Activated T-cell treated with anti-CD3 and anti-CD28 coated beads, Interleukin-2, amount 50 U/mL, for 48 hours (primary cell): ENCODE measurements around the gene LAMA2.
A peak's percentile ranks its signal among the peaks of the same experiment; 100 is the strongest.

Experiments
- DNase-seq, 2 experiments: peaks; one replicate each; pipeline ENCODE4 v3.0.0-alpha.2; 2020

LAMA2 gene

DNA sequence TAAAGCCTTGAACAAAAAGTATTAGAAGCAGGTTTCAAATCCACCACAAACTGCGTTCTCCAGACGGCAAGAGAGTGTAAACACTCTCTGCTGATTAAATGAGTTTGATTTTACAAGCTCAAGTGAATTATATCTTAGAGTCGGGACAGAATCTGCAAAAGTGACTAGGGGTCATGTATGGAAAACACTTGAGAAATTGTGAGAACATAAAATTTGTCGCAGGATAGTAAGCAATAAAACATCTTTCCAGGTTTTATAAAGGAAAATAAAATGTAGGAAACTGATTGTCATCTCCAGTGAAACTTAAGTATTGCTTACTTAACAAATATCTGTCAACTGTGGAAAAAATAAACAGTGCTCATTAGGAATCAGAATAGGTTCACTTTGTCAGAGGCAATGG, 452.9 kb downstream of the LAMA2 start:
- DNase-seq, result no peak

DNA sequence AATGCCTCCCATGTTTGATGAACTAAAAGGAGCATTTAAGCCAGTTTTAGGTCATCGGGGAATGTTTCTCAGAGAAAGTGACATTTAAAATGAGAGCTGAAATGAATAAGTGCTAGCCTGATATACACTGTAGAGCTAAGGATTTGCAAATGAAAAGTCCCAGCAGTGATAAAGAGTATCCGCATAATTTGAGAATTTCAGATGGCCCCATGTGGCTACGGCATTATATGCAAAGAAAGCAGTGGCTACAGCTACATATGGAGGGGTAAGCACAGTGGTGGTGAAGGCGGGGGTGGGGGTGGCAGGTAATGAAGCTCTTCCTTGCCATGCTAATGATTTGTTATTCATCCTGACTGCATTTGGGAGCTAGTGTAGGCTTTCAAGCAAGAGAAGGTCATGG, 455.7 kb downstream of the LAMA2 start:
- no peak for DNase-seq

DNA sequence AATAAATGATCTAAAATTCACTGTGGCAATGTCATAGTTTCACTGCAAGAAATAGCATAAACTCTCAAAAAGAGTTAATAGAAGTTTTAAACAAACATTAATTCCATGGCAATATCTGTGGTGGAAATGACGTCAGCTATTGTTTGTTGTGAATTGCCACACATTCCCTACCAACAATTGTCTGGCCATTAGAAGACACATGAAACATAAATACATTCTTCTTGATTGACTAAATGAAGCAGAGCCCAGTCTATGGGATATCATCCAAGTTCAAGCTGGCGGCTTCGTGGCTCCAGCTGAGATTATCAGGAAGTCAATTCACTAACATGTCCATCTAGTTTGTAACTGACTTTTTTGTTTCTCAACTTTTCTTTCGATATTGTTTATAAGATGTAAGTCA, 458.0 kb downstream of the LAMA2 start:
- DNase-seq, result no peak

DNA sequence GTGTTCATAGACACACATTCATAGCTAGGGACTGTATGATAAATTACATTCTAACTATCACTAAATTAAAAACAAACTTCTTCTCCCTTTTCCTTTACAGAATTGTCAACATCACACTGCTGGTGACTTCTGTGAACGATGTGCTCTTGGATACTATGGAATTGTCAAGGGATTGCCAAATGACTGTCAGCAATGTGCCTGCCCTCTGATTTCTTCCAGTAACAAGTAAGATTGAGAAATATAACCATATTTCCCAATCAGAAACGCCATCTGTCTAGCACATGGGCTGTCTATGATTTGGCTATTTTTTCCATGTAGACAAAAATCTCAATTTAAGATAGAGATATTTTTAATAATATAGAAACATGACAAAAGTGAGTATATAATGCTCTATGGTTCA, 459.3 kb downstream of the LAMA2 start:
- no peak for DNase-seq

DNA sequence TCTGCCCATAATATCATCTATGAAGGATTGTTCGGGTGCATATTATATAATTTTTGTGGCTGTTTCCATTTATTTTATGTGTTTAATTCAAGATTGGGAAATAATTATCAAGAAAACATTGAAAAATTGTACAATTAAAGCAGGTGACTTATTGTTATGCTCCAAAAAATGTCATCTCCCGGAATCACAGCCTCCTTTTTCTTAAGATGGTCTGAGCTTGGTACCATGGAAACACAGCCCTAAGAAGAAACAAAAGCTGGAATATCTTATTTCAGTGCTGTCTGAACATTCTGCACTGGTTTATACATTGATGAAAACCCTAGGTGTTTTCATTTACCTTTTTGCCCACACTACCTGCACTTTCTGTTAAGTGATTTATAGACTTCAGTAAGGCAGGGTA, 459.9 kb downstream of the LAMA2 start:
- DNase-seq, result no peak

DNA sequence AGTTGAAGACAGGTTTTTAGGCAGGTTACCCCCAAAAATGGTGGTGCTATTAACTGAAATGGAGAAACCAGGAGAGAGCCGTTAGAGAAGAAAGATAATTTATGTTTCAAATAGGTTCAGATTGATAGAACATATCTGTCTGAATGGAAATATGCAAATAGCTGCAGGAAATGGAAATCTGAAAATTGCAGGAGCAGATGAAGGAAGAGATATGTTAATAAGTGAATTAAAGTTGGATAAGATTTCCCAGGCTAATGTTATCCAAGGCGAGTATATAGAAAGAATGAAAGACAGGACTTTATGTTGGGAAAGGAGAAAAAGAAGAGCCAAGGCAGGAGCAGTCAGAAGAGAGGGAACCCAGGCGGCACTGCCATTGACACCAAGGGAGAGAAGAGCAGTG, 461.4 kb downstream of the LAMA2 start:
- DNase-seq, result no peak

DNA sequence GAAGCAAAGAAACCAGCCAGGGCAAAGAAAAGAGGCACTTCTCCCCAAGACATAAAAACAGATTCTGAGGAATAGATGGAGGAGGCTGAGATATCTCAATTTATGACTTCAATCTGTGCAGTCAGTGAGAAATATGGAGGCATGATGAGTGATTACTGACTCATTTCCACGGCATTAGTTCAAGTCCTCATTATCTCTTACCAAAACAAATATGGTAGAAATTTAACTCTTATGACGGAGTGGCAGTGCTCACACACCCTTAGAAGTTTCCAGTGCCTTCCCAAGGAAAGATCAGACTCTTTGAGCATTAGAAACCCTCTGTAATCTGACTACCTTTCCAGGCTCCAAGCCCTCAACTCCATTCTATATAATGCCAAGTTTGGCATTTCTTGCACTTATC, 463.0 kb downstream of the LAMA2 start:
- no peak for DNase-seq

DNA sequence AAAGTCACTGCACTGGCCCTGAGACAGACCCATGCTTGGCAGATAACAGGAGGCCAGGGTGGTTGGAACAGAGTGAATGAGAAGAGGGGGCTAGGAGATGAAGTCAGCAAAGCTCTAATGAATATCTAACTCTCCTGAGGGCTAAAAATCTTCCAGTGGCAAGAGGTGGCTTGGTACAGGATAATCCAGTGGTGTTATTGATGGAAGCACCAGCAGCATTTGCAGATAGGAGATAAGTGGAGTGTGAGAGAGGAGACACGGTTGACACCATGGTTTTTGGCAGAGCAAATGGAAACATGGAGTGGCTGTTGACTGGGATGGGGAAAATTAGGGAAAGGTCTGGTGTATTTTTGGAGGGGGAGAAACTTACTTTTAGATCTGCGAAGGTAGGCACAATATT, 464.0 kb downstream of the LAMA2 start:
- no peak for DNase-seq

DNA sequence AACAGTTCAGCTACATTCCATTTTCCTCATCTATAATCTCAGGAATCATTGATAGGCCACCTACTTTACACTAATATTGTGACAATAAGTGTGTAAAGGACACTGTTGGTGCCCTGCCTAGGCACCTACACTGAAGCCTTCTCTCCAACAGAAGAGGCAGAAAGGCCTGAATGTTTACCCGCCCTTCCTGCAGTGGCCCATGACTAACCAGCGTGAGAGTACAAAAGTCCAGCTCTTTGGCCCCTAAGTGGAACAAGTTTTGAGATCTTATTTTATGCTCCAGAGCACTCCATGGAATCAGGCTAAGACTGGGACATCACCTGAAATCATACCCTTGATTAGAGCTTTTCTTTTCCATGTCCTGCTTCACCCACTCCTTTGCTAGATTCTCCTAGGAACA, 467.3 kb downstream of the LAMA2 start:
- no peak for DNase-seq

DNA sequence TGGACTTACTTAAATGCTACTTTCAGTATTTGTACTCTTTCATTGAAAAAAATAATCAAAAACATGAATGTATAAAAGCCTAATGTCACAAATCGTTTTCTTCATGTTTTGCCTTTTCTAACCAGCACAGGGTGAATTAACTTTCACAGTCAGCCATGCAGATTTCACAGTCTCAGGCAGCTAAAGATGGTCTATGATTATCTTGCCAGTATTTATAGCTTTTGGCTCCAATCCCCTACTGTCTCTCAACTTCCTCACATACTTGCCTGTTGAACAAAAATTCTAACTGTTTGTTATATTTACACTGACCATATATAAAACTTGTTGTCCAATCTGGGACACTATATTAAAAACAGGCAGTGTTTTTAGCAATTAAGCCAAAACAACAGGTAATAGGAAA, 468.9 kb downstream of the LAMA2 start:
- no peak for DNase-seq

DNA sequence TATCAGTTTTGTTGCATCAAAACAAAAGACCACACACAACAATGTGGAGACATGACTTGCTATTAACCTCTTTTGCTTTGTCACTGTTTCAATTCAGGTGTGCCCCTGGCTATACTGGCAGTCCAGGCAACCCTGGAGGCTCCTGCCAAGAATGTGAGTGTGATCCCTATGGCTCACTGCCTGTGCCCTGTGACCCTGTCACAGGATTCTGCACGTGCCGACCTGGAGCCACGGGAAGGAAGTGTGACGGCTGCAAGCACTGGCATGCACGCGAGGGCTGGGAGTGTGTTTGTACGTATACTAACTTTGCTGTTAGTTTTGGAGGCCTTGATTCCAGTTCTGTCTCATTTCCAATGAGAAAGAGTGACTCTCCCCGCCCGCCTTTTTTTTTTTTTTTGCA, 470.1 kb downstream of the LAMA2 start:
- DNase-seq, result no peak

DNA sequence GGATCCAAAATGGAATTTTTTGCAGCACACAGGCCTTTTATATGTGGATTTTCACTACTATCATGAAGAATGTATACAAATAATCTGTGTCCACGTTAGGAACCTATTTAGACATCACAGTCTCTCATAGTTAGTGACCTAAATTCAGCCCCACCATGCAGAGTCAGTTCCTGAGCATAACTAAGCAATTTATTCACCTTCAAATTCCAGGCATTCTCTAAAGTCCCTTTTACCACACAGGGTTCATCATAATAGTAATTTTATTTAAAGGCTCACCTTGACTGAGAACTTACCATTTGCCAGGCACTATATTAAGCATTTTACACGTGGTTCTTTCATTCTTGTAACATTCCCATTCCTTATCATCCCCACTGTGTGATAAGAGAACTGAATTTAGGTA, 473.2 kb downstream of the LAMA2 start:
- no peak for DNase-seq

DNA sequence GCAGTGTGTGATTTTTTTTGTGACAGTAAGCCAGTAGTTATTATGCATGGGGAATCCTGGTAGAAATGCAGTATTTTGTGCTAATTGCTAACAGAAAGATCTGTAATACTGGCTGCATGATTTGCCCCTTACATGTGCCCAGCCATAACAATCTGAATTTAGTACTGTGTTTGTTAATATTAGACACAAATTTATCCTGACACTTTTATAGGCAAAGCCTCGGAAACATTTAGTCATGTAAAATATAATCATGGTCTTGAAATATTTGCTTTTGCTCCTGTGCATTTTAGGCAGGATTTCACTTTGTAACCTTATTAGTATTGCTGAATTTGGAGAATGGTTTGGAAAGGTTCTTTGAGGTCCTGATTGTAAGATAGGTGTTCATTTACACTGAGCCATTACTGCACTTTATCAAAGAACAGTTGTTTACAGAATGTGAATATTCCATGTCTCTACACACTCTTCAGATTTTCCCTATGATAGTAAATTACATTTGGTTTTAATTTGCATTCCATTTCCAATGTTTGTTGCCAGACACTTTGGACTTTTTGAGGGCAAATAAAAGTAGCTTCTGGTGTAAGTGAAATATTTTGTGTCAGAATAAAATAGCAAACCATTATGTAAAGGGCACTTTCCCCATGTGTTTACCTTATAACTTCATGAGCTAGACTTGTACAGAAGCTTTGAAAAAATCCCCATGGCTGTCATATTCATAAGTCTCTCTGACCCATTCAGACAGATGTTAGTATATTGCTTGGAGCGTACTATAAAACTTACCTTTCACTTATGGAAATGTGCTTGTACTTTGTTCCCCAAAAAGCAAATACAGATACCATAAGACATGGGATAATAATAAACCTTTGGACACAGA, 477.1 kb downstream of the LAMA2 start:
- DNase-seq, result no peak

DNA sequence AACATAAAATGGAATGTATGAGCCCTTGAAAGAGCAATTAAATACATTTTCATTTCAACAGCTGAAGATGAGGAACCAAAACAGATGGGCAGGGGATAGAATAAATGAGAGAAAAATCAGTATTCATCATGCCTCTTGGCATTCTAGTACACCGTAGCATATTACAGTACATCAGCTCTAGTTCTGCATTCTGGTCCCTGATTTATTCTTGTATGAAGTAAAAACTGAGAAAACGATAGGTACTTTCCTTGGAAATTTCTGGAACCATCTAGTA, 477.7 kb downstream of the LAMA2 start:
- no peak for DNase-seq

DNA sequence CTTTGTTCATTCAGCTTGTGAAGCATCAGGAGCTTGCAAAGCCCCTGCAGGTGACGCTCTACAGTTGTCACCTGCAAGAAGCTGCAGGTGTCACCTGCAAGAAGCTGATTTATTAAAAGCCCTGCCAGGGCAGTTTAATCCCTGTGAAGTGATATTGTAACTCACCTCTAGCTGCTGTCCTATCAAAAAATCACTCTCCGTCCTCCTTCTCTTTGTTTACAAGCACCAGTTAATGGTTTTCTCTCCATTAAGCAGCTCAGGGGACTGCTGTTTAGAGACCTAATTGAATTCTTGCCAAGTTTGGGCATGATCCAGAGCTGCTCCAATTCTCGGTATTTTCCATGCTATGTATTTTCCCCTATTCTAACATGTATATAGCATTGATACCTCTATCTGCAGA, 481.1 kb downstream of the LAMA2 start:
- DNase-seq, result no peak

DNA sequence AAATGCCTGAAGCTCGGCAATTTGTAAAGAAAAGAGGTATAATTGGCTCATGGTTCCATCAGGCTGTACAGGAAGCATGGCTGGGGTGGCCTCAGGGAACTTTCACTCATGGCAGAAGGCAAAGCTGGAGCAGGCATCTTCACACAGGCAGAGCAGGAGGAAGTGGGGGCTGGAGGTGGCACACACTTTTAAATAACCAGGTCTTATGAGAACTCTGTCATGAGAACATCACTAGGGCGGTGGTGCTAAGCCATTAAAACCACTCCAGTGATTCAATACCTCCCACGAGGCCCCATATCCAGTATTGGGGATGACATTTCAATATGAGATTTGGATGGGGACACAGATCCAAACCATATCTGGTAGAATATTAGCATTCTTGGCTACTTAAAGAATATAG, 481.8 kb downstream of the LAMA2 start:
- DNase-seq, result no peak

DNA sequence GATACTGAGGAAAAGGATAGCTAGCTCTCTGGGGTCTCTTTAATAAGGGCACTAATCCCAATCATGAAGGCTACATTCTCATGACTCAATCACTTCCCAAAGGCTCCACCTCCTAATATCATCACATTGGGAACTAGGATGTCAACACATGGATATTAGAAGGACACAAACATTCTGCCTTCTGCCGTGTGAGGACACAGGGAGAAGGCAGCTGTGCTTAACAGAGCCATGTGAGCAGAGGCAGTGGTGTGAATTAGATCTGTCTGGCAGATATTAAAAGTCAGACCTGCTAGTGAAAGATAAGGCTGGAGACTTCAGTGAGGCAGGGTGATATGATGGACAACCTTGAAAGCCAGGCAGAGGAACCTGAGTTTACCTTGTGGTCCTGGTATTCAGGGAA, 485.1 kb downstream of the LAMA2 start:
- DNase-seq, result no peak

DNA sequence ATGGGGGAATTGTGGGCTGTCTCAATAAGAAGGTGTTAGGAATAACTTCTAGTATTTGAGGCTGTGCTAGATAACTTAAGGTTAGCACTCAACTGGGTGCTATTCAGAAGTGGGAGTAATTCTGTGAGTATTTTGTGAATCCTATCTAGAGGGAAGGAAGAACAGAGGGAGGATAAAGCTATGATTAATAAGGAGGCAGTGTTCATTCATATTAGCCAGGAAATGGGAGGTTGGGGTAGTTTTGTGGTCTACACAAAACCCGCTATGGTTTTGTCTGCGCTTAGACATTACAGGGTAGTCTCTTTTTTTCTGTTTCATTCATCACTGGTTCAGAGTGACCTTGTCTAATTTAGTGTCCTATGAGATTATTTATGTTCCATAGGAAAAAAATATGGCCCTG, 486.0 kb downstream of the LAMA2 start:
- DNase-seq, result no peak

DNA sequence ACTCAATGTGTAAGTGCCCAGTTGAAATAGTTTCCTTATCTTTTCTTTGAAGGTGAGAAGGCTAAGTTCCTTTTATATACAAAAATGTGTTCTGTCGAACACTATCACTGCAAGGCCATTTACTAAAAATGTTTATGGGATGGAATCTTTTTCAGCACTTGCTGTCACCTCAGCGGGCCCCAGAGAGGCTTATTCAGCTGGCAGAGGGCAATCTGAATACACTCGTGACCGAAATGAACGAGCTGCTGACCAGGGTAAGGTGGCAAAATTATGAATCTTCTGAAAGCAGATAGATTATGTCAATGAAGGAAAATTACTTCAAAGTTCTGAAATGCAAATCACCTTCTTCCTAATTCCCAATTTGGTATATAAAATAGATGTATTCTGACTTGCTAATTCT, 486.8 kb downstream of the LAMA2 start:
- DNase-seq, result no peak

DNA sequence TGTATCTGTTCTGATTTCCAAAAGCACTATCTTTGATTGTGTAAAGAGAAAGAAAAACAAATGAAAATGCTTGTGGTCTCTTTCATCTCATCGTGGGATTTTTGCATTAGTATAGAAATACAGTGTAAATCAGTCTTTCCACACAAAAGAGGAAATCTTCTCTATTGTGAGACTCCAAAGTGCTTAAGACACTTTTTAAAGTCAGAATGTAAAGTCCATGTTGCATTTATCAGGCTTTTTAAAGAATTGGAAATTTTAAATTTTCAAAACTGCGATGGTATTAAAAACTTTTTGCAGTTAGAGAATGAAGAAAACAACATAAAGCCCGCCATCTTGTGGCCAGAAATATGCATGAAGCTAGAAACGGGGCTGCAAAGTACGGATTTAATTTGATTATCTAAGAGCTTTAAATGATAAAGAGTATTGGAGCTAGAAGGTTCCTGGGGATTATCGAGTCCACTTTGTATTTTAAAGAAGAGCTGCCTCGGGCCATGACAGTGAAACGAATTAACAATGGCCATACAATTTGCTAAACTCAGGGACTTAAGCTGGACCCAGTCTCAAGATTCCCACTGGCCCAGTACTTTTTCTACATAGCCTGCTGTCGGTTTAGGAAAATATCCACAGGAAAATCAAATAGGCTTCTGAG, 487.5 kb downstream of the LAMA2 start:
- peak; percentile 51 to 54 for DNase-seq

DNA sequence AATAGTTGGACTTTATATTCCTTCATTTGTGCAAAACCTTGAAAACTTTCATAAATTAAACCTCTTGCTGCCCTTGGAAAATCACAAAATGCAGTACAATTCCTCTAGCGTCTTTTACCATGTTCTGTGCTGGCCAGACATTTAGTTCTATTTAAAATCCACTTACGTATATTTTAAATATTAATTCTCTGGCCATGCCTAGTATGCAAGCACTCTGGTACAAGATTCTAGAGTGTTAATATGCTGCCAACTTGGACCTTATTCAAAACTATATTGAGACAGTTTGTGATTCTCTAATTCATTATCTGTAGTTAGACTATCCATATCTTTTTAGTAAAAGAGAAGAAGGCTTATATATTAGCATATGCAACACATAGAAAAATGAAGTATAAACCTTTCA, 498.9 kb downstream of the LAMA2 start:
- no peak for DNase-seq

DNA sequence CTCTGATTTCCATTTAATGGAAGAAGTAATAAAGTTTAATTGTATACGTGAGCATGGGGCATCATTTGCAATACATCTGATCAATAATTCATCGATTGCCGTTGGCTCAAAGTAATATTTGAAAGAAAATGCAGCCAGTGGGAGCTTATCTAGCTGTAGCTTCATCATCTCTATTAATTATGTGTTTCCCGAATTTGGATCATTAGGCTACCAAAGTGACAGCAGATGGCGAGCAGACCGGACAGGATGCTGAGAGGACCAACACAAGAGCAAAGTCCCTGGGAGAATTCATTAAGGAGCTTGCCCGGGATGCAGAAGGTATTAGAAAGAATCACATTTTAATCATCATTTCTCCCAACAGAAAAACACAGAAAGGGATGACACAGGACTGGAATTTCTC, 500.0 kb downstream of the LAMA2 start:
- no peak for DNase-seq

DNA sequence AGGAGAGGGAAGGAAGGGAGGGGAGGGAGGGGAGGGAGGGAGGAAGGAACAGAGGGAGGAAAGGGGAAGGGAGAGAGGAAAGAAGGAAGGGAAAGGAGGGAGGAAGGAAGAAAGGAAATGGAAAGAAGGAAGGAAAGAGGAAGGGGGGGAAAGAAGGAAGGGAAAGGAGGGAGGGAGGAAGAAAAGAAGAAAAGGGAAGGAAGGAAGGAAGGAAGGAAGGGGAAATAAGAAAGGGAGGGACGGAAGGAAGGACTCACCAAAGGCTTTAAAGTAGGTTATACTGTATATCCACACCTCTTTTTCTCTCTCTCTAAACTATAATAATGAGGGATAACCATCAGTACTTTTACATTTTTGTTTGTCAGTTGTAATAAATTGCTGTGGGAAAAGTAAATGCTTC, 502.2 kb downstream of the LAMA2 start:
- no peak for DNase-seq

DNA sequence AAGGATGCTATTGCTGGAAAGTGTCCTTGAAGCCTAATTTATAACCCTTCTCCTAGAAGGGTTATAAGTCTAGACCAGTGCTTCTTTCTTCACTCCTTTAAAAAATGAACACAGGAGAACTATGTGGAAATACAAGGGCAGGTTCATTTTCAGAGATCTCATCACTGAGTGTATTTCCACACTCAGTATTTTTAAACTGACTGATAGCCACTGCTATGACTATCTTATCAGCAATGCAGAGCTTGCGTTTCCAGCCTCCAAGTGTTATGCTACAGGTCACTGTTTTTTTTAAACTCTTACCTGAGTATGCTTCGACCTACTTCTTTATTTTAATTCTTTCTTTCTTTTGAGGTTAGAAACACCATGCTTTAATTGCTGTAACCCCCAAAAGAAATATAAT, 508.0 kb downstream of the LAMA2 start:
- DNase-seq, result no peak

DNA sequence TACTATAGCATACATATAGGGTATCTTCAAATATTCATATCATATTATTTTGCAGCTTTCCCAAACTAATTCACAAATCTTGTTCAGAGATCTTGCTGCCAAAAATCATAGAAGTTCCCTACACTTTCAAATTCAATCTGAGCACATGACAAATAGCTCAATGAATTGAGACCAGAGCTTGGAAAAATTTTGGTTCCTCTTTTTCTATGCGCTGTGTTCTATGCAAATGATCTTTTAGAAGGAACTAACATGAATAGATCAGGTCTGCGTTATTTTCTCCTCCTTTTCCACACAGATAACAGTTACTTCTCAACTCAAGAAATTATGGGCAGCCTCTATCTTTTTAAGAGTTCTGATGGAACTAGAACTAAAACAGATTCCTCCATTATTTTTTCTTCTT, 510.7 kb downstream of the LAMA2 start:
- DNase-seq, result no peak
